OCI-M2 (cell line): Measurements from ENCODE around the gene CRIM1.
"Not testable (repeated sequence)": the region's sequence is repeated elsewhere in the genome, so short reads cannot be mapped to it uniquely, and the experiment has no call there.

ENCODE experiments used
- DNase-seq: peaks from one replicate; lab custom pipeline; 2025; ENCODE audit not compliant: unreplicated experiment; lab: John Stamatoyannopoulos, UW

The CRIM1 gene

GRCh38 chr2:36355151-36355889 lies at the start of gene CRIM1:
Gene CRIM1 (plus strand): TSS chr2:36355778. CDS start chr2:36356293, 515 bp downstream.
- DNase-seq: no peak

GRCh38 chr2:36307441-36307840 lies 48.1 kb upstream of the CRIM1 start:
- no peak for DNase-seq

- DNase-seq: not testable (repeated sequence)
These were observed 45.1 kb upstream of the CRIM1 start for GRCh38 chr2:36310444-36310843.

GRCh38 chr2:36318547-36318946 lies 37.0 kb upstream of the CRIM1 start:
- no peak for DNase-seq

GRCh38 chr2:36322108-36322507 lies 33.5 kb upstream of the CRIM1 start:
- no peak for DNase-seq

- no peak for DNase-seq
These were observed 29.3 kb upstream of the CRIM1 start for GRCh38 chr2:36326286-36326685.

GRCh38 chr2:36329251-36329650 lies 26.3 kb upstream of the CRIM1 start:
- no peak for DNase-seq

- DNase-seq: no peak
These were observed 25.7 kb upstream of the CRIM1 start for GRCh38 chr2:36329746-36330472.

GRCh38 chr2:36330473-36331395 lies 24.8 kb upstream of the CRIM1 start:
- DNase-seq: no peak

GRCh38 chr2:36333350-36334012 lies 22.1 kb upstream of the CRIM1 start:
- no peak for DNase-seq

- DNase-seq: no peak
These were observed 20.0 kb upstream of the CRIM1 start for GRCh38 chr2:36335597-36335996.

GRCh38 chr2:36336321-36336720 lies 19.3 kb upstream of the CRIM1 start:
- DNase-seq: no peak

- no peak for DNase-seq
These were observed 18.2 kb upstream of the CRIM1 start for GRCh38 chr2:36337354-36337753.

GRCh38 chr2:36338124-36338826 lies 17.3 kb upstream of the CRIM1 start:
- DNase-seq: no peak

GRCh38 chr2:36338827-36339145 lies 16.8 kb upstream of the CRIM1 start:
- DNase-seq: no peak

- DNase-seq: no peak
These were observed 15.9 kb upstream of the CRIM1 start for GRCh38 chr2:36339607-36340218.

GRCh38 chr2:36343606-36344005 lies 12.0 kb upstream of the CRIM1 start:
- no peak for DNase-seq

GRCh38 chr2:36348721-36349120 lies 6.9 kb upstream of the CRIM1 start:
- DNase-seq: no peak

GRCh38 chr2:36351291-36351690 lies 4.3 kb upstream of the CRIM1 start:
- DNase-seq: no peak

GRCh38 chr2:36351736-36352349 lies 3.7 kb upstream of the CRIM1 start:
- no peak for DNase-seq
